GM13976 (cell line): ENCODE measurements around the gene GZMM.

ENCODE experiments used
- DNase-seq: peaks from one replicate; pipeline ENCODE4 v3.0.0; 2012; ENCODE audit warnings: low spot score
- CTCF ChIP-seq: IDR thresholded peaks from 2 replicates; pipeline ENCODE4 v1.5.1; 2012; ENCODE audit warnings: borderline replicate concordance, mild to moderate bottlenecking; ENCODE audit not compliant: insufficient read depth; ENCODE audit errors: extremely low read depth, missing control alignments, control extremely low read depth
- in situ Hi-C: fragments of 300-500 bp; cut with MboI; formaldehyde crosslinking; loops from one replicate; pipeline ENCODE4 v1.12.0; 2022; ENCODE audit warnings: low sequenced_read_pairs, mixed read lengths, inconsistent platforms; ENCODE audit not compliant: unreplicated experiment

Gene GZMM

GRCh38 chr19:497491-497868 lies 46.4 kb upstream of the GZMM start:
- TF ChIP-seq CTCF, result no peak
- DNase-seq, result no peak
- in situ Hi-C loops, result no loop called here

- in situ Hi-C loops, result no loop called here
- DNase-seq, result no peak
- no peak for TF ChIP-seq CTCF
These were observed 45.9 kb upstream of the GZMM start for GRCh38 chr19:497869-498510.

GRCh38 chr19:498511-498891 lies 45.4 kb upstream of the GZMM start:
- DNase-seq, result no peak
- in situ Hi-C loops, result no loop called here
- no peak for TF ChIP-seq CTCF

- in situ Hi-C loops, result no loop called here
- no peak for DNase-seq
- no peak for TF ChIP-seq CTCF
These were observed 44.8 kb upstream of the GZMM start for GRCh38 chr19:498977-499623.

- in situ Hi-C loops, result no loop called here
- TF ChIP-seq CTCF, result no peak
- DNase-seq, result no peak
These were observed 42.2 kb upstream of the GZMM start for GRCh38 chr19:501646-502045.

GRCh38 chr19:504616-505015 lies 39.2 kb upstream of the GZMM start:
- no peak for DNase-seq
- in situ Hi-C loops, result no loop called here
- no peak for TF ChIP-seq CTCF
